Hindlimb muscle (tissue), 1 donor: ENCODE results near the gene TAF5. TPM values are rescaled to one million over a fixed set of nuclear protein-coding genes. Genes with fewer than 3 reads are reported as not detected.
"Not testable (repeated sequence)": the region's sequence is repeated elsewhere in the genome, so short reads cannot be mapped to it uniquely, and the experiment has no call there.

Source experiments
- DNase-seq: peaks from one replicate; pipeline ENCODE4 v3.0.0-alpha.2; 2013
- polyA plus RNA-seq: library from polyadenylated mRNA; unstranded; fragments of 120-200 nt; gene quantifications from one replicate; pipeline ENCODE4 v1.2.1, GENCODE V29; 2013; ENCODE audit not compliant: insufficient read length

TAF5 gene
- 3.9 TPM for polyA plus RNA-seq

GRCh38 chr10:103367782-103368518, at the start of gene TAF5:
Gene TAF5 (plus strand): TSS chr10:103367976. CDS start chr10:103367990, 14 bp downstream.
- peak; percentile 95 for DNase-seq

GRCh38 chr10:103327906-103328305, 39.9 kb upstream of the TAF5 start:
- no peak for DNase-seq

- DNase-seq: no peak
Observed at GRCh38 chr10:103333934-103334520, 33.7 kb upstream of the TAF5 start.

- DNase-seq: no peak
Observed at GRCh38 chr10:103334567-103334966, 33.2 kb upstream of the TAF5 start.

- no peak for DNase-seq
Observed at GRCh38 chr10:103336370-103336769, 31.4 kb upstream of the TAF5 start.

GRCh38 chr10:103350175-103350516, 17.6 kb upstream of the TAF5 start:
- DNase-seq: no peak

- DNase-seq: peak; percentile 90
Observed at GRCh38 chr10:103350517-103351260, 17.1 kb upstream of the TAF5 start, which contains the start of gene PCGF6. Gene PCGF6 (minus strand): TSS chr10:103351140. CDS start chr10:103351066, 74 bp downstream.

GRCh38 chr10:103353281-103353680, 14.5 kb upstream of the TAF5 start:
- no peak for DNase-seq

GRCh38 chr10:103354567-103354966, 13.2 kb upstream of the TAF5 start:
- DNase-seq: not testable (repeated sequence)

GRCh38 chr10:103355906-103356599, 11.7 kb upstream of the TAF5 start:
- no peak for DNase-seq

- not testable (repeated sequence) for DNase-seq
Observed at GRCh38 chr10:103359493-103359892, 8.3 kb upstream of the TAF5 start.

- DNase-seq: not testable (repeated sequence)
Observed at GRCh38 chr10:103360791-103361190, 7.0 kb upstream of the TAF5 start.

GRCh38 chr10:103367379-103367781, 396 bp upstream of the TAF5 start:
- DNase-seq: peak; percentile 2

GRCh38 chr10:103373544-103373943, 5.8 kb downstream of the TAF5 start:
- DNase-seq: no peak

GRCh38 chr10:103374263-103374662, 6.5 kb downstream of the TAF5 start:
- no peak for DNase-seq

GRCh38 chr10:103382769-103383168, 15.0 kb downstream of the TAF5 start:
- no peak for DNase-seq

- DNase-seq: no peak
Observed at GRCh38 chr10:103394180-103394579, 26.4 kb downstream of the TAF5 start.

- no peak for DNase-seq
Observed at GRCh38 chr10:103395754-103396066, 27.9 kb downstream of the TAF5 start.

- peak; percentile 98 for DNase-seq
Observed at GRCh38 chr10:103396067-103396788, 28.5 kb downstream of the TAF5 start, which contains the start of the genes ATP5MK and PDCD11. Gene ATP5MK (minus strand): TSS chr10:103396475. CDS start chr10:103392457, 4,018 bp downstream. Gene PDCD11 (plus strand): TSS chr10:103396626. CDS start chr10:103398427, 1,801 bp downstream.

- no peak for DNase-seq
Observed at GRCh38 chr10:103396789-103397087, 29.0 kb downstream of the TAF5 start.

- DNase-seq: no peak
Observed at GRCh38 chr10:103397191-103397825, 29.5 kb downstream of the TAF5 start.

GRCh38 chr10:103413564-103413963, 45.8 kb downstream of the TAF5 start:
- DNase-seq: no peak
